Activated CD4-positive, CD25-positive, alpha-beta regulatory T cell treated with anti-CD3 and anti-CD28 coated beads, Interleukin-2, amount 50 U/mL, for 16 hours (primary cell): Measurements from ENCODE around the gene KLHL17.
"Not testable (repeated sequence)": the region's sequence is repeated elsewhere in the genome, so short reads cannot be mapped to it uniquely, and the experiment has no call there.

Source experiments
- DNase-seq: peaks from one replicate; pipeline ENCODE4 v3.0.0-alpha.2; 2020; ENCODE audit warnings: low read depth, low spot score

The KLHL17 gene

GRCh38 chr1:999725-1000356 is 39.5 kb downstream of the KLHL17 start, which contains the start of gene HES4:
TSS of gene HES4 (minus strand) at chr1:1000097. CDS start at chr1:999973, 124 bp downstream.
- DNase-seq: no peak

DNA sequence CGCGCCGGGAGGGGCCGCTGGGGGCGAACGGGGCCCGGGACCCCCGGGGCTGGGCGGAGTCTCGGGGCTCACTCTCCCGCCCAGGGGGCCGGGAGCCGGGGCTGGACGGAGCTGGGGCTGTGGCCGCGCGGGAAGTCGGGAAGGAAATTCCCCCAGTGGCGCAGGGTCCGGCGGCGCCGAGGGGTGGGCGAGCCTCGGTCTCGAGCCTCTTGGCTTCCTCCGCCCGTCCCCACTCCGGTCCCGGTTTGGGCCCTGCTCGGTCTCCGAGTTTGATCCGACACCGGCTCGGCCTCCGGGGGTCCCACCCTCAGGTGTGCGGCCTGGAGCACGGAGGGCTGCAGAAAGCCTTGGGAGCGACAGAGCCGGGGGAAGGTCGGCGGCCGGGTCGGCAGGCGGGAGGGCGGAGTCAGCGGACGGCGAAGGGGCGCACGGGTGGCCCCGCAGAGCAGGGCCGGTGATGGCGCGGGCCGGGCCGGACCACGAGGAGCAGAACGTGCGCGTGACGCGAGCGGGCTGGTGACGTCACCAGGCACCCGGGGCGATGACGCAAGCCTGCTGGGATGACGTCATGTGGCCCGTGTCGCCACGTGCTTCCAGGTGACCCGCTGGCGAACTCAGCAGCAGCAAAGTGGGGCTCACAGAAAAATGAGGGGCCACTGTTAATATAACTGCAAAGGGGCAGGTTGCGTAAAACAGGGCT is 40.1 kb downstream of the KLHL17 start:
- peak; percentile 40 for DNase-seq

DNA sequence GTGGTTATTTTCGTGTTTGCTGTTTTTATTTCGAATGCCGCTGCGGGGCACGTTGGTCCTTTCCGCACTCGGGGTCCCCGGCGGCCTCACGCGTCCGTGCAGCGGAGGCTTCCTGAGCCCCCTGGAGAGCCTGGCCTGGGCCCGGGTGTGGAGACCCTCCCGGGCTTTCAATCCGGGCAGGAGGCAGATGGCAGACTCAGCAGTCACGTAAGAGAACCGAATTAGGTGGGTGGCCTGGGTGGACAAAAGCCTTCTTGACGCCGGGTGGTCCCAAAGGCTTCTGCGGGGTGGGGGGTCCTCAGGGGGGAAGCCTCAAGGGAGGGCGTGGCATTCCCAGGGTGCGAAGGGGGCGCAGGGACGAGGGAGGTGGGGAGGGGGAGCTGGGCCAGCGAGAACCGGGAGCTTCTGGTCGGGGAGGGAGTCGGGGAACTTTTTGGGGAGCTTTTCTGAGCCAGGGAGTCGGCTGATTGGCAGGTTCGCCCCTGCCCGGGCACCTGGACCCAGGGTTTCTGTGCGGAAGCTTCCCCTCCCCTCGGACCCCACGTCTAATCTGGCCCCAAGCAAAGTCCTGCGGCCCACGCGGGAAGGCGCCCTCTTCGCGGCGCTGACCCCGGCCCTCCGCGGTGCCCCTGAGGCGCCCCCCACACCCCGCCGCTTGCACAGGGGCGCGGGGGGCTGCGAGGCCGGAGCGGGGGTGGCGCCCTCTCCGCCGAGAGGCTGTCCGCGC is 40.8 kb downstream of the KLHL17 start:
- no peak for DNase-seq

GRCh38 chr1:1003618-1004419 is 43.4 kb downstream of the KLHL17 start:
- no peak for DNase-seq

DNA sequence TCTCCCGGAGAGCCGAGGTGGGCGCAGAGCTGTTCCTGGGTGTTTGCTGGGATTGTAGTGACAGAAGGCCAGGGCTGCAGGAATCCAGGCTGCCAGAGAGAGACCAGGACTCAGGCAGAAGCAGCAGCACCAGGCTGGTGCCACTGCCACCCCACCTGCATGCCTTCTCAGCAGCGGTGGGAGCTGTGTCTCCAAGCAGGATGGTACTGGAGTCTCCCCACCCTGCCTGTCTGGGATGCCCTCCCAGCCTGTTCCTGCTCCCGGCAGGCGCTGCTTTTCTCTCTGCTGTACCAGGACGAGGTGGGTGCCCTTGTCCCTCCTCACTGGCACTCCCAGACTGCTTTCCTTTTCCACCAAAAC is 44.0 kb downstream of the KLHL17 start:
- no peak for DNase-seq

- no peak for DNase-seq
Measured at GRCh38 chr1:1004780-1005697, 44.7 kb downstream of the KLHL17 start.

- DNase-seq: no peak
Measured at GRCh38 chr1:1005774-1006304, 45.5 kb downstream of the KLHL17 start.

DNA sequence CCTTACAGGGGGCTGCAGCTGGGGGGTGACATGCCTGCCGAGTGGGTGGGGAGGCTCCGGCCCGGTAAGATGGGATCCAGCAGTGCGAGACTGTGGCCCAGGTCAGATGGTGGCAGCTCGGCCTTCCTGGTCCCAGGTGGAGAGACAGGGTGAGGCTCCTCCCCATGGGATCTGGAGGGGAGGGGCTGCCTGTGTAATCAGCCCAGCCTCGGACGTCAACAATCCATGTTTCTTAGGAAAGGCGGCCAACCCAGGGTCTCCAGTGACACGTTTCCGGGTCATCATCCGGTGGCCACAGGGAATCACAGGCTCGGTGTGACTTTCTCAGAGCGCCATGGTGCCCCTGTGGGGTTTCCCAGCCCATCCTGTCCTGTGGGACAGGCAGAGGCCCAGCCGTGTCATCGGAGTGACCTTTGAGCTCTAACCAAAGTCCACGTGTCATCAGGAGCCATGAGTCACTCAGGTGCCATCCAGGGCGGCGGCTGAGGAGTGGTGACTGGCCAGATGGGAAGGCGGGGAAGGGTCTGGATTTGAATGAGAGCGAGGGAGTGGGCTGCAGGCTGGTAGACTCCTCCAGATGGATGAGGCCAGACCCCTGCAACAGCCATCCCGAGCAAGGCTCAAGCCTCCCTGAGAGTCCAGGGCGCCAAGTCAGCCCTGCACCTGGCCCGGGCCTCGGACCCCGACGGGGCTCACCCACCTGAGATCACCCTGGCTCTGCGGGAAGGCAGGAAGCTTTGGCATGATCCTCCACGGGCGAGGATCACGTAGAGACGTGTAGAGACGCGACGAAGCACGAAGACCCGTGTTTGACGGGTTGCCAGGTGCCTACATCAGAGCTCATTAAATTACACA is 46.1 kb downstream of the KLHL17 start:
- no peak for DNase-seq

DNA sequence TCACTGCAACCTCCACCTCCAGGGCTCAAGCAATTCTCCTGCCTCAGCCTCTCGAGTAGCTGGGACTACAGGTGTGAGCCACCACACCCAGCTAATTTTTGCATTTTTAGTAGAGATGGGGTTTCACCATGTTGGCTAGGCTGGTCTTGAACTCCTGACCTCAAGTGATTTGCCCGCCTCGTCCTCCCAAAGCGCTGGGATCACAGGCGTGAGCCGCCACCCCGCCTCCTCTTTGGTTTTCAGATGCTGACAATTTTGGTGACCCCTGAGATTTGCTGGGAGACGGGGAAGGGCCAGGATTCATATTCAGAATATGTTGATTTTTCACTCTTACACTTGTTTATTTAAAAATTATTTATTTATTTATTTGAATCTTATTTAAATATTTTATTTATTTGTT is 49.7 kb downstream of the KLHL17 start:
- DNase-seq: not testable (repeated sequence)

DNA sequence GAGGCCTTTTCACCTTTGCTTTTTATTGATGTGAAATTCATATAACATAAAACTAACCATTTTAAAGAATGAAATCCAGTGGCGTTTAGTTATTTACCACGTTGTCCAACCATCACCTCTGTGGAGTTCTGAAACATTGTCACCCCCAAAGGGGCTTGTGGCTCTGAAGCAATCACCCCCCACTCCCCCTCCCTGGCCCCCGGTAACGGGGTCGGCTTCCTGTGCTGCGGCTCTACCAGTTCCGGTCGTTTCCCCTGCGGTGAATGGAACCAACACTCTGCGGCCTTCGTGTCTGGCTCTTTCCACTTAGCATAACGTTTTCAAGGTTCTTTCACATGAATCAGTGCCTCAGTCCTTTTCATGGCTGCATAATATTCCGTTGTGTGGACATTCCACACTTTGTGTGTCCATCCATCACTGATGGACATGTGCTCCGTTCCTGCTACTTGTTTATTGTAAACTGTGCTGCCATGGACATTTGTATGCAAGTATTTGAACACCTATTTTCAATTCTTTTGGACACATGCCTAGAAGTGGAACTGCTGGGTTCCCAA is 51.1 kb downstream of the KLHL17 start:
- DNase-seq: no peak

- DNase-seq: not testable (repeated sequence)
Measured at GRCh38 chr1:1012736-1013104, 52.3 kb downstream of the KLHL17 start.

DNA sequence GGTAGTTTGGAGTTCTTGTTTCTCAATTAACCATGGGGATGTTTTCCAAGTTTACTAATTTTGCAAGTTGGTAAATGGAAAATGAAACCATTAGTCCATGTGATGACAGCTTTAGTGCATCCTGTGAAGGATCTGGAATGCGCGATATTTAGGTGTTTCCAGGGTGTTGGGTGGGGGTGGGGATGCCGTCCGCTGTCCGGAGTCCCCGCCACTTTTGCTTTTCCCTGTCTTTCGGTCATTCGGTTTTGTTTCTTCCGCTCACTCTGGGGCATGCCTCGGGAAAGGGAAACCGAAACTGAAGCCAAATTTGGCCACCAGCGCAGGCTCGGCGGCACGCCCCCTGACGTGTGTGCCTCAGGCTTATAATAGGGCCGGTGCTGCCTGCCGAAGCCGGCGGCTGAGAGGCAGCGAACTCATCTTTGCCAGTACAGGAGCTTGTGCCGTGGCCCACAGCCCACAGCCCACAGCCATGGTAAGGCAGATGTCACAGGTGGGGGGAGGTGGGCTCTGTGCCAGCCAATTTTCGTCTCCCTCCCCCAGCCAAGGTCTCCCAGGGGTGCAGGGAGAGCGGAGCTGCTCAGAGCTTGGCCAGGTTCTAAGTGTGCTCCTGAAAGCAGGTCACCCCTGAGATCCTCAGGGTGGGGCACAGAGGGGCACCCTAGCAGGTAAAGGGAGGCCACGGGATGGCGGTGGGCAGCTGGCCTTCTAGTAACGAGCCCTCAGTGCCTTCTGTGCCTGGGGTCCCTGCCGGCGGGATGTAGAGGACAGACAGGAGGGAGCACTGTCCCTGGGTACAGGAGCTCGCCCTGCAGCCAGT is 52.9 kb downstream of the KLHL17 start, which contains the start of gene ISG15:
ISG15 (plus strand) TSS at position 393 of the 817 bp plus-strand sequence; CDS start at position 470, 77 bp downstream.
- DNase-seq: peak; percentile 75

DNA sequence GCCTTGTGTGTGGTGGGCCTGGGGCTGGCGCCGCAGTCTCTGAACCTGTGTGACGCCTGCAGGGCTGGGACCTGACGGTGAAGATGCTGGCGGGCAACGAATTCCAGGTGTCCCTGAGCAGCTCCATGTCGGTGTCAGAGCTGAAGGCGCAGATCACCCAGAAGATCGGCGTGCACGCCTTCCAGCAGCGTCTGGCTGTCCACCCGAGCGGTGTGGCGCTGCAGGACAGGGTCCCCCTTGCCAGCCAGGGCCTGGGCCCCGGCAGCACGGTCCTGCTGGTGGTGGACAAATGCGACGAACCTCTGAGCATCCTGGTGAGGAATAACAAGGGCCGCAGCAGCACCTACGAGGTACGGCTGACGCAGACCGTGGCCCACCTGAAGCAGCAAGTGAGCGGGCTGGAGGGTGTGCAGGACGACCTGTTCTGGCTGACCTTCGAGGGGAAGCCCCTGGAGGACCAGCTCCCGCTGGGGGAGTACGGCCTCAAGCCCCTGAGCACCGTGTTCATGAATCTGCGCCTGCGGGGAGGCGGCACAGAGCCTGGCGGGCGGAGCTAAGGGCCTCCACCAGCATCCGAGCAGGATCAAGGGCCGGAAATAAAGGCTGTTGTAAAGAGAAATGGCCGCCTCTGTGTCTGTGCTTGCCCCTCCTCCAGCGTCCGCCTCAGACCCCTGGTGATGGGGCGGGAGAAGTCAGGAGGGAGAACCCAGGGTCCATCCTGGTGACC is 53.7 kb downstream of the KLHL17 start:
- no peak for DNase-seq

DNA sequence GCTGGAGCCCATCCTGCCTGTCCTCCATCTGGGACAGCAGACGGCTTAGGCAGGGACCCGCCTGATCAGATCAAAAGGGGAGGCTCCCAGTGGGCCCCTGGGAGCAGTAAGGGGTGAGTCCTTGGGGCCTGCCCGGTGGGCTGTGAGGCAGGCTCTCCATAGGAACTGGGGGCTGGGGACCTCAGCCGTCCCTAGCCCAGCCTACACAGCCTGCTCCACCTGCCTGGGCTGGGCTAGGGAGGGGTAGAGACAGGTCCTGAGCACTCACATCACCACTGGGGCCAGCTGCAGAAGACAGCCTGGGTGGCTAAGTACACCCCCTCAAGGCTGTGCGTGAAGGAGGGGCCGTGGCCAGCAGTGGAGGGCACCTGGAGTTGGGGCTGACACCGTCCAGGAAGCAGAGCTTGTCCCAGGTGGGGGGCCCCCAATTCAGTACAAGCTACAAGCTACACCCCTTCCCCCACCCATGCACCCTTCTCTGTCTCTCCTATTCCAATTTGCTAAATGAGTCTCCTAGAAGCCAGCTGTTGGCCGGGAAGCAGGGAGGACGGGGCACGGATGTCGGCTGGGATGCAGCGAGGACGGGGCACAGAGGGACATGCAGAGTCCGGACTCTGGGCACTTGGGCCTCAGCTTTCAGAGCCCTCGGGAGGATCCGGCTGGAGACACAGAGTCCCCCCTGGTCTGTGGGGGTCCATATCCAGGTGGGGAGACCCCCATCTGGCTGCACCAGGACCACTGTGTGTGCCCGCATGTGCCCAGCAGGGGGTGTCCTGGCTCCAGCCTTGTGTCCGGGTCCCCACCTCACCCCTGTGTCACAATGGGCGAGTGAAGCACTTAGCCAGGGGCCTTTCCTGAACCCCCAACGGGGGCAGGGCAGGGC is 54.7 kb downstream of the KLHL17 start:
- DNase-seq: no peak
